ENCODE results near the gene IREB2.
A peak's percentile ranks its signal among the peaks of the same experiment; 100 is the strongest.

Gene IREB2

GRCh38 chr15:78533331-78533730 is 95.3 kb downstream of the IREB2 start:
- Histone ChIP-seq H2BK5ac (ENCODE audit: low read depth, low read length, poor library complexity, severe bottlenecking) (no peak overlapping the region), H3K14ac (ENCODE audit: low read length in 2 of 2) (no peak overlapping the region), H3K9me3 (ENCODE audit: control insufficient read depth, low read length) (no peaks in the 10 kb centered on the region), H3K18ac (ENCODE audit: low read depth in 1 of 2, low read length in 2 of 2) (no peak overlapping the region), H3K23ac (ENCODE audit: low read length in 2 of 2) (no peak overlapping the region), H3K4me3 (ENCODE audit: insufficient read depth in 1 of 2, low read depth in 1 of 2, low read length in 2 of 2) (no peak overlapping the region), H2BK120ac (ENCODE audit: low read depth, low read length) (no peak overlapping the region), H3K4ac (ENCODE audit: low read depth in 1 of 2, low read length in 2 of 2) (no peak overlapping the region), H3K79me1 (replicated peaks; ENCODE audit: low read length, poor library complexity, severe bottlenecking) (no peaks in the 10 kb centered on the region), H3K4me2 (ENCODE audit: low read length, poor library complexity, severe bottlenecking) (no peak overlapping the region), H3K9ac (ENCODE audit: low read length) (no peak overlapping the region), H3K36me3 (ENCODE audit: control insufficient read depth in 1 of 2, insufficient read depth in 2 of 2, low read depth in 1 of 2, low read length in 2 of 2) (no peaks in the 10 kb centered on the region), H4K8ac (ENCODE audit: low read length) (no peak overlapping the region), H2BK12ac (ENCODE audit: low read length in 2 of 2) (no peak overlapping the region), H2BK15ac (ENCODE audit: low read depth, poor library complexity, severe bottlenecking) (no peak overlapping the region), H3K27me3 (ENCODE audit: control insufficient read depth in 1 of 2, insufficient read depth in 1 of 2, low read length in 2 of 2) (no peaks in the 10 kb centered on the region), H4K91ac (ENCODE audit: low read length) (no peak overlapping the region), H3K4me1 (ENCODE audit: control insufficient read depth, insufficient read depth, low read depth, low read length) (no peaks in the 10 kb centered on the region), H2AK5ac (ENCODE audit: low read length, severe bottlenecking) (no peak overlapping the region), H3K27ac (ENCODE audit: low read length, poor library complexity, severe bottlenecking) (no peak overlapping the region), H2AFZ (ENCODE audit: low read depth, low read length) (no peak overlapping the region)
- DNase-seq, result no peak
- WGBS, result 85% methylated on average over 2 of the region's 2 CpGs

GRCh38 chr15:78536134-78536533 is 98.1 kb downstream of the IREB2 start:
- no peak overlapping the region for H3K18ac ChIP-seq (ENCODE audit: low read depth in 1 of 2, low read length in 2 of 2)
- no peak overlapping the region for H2BK5ac ChIP-seq (ENCODE audit: low read depth, low read length, poor library complexity, severe bottlenecking)
- no peaks in the 10 kb centered on the region for H3K9me3 ChIP-seq (ENCODE audit: control insufficient read depth, low read length)
- DNase-seq, result peak; percentile 56
- H3K14ac ChIP-seq (ENCODE audit: low read length in 2 of 2), result no peak overlapping the region
- H3K4me1 ChIP-seq (ENCODE audit: control insufficient read depth, insufficient read depth, low read depth, low read length), result no peaks in the 10 kb centered on the region
- H3K27ac ChIP-seq (ENCODE audit: low read length, poor library complexity, severe bottlenecking), result no peak overlapping the region
- no peak overlapping the region for H3K4me3 ChIP-seq (ENCODE audit: insufficient read depth in 1 of 2, low read depth in 1 of 2, low read length in 2 of 2)
- H2BK120ac ChIP-seq (ENCODE audit: low read depth, low read length), result no peak overlapping the region
- no peak overlapping the region for H2BK15ac ChIP-seq (ENCODE audit: low read depth, poor library complexity, severe bottlenecking)
- H3K27me3 ChIP-seq (ENCODE audit: control insufficient read depth in 1 of 2, insufficient read depth in 1 of 2, low read length in 2 of 2), result no peaks in the 10 kb centered on the region
- H4K91ac ChIP-seq (ENCODE audit: low read length), result no peak overlapping the region
- WGBS, result 79% methylated on average over 1 of the region's 1 CpG
- H3K4ac ChIP-seq (ENCODE audit: low read depth in 1 of 2, low read length in 2 of 2), result no peak overlapping the region
- no peak overlapping the region for H2AFZ ChIP-seq (ENCODE audit: low read depth, low read length)
- H3K36me3 ChIP-seq (ENCODE audit: control insufficient read depth in 1 of 2, insufficient read depth in 2 of 2, low read depth in 1 of 2, low read length in 2 of 2), result no peaks in the 10 kb centered on the region
- no peak overlapping the region for H2BK12ac ChIP-seq (ENCODE audit: low read length in 2 of 2)
- H3K23ac ChIP-seq (ENCODE audit: low read length in 2 of 2), result no peak overlapping the region
- H4K8ac ChIP-seq (ENCODE audit: low read length), result no peak overlapping the region
- H3K9ac ChIP-seq (ENCODE audit: low read length), result no peak overlapping the region
- H3K79me1 ChIP-seq (replicated peaks; ENCODE audit: low read length, poor library complexity, severe bottlenecking), result no peaks in the 10 kb centered on the region
- no peak overlapping the region for H3K4me2 ChIP-seq (ENCODE audit: low read length, poor library complexity, severe bottlenecking)
- no peak overlapping the region for H2AK5ac ChIP-seq (ENCODE audit: low read length, severe bottlenecking)

GRCh38 chr15:78537266-78537905 is 99.4 kb downstream of the IREB2 start:
- Histone ChIP-seq H3K36me3 (ENCODE audit: control insufficient read depth in 1 of 2, insufficient read depth in 2 of 2, low read depth in 1 of 2, low read length in 2 of 2) (peaks cover 0 to 7% of the 10 kb centered on the region in 2 experiments), H2BK15ac (ENCODE audit: low read depth, poor library complexity, severe bottlenecking) (no peak overlapping the region), H3K14ac (ENCODE audit: low read length in 2 of 2) (no peak overlapping the region), H3K9me3 (ENCODE audit: control insufficient read depth, low read length) (no peaks in the 10 kb centered on the region), H3K27me3 (ENCODE audit: control insufficient read depth in 1 of 2, insufficient read depth in 1 of 2, low read length in 2 of 2) (no peaks in the 10 kb centered on the region), H4K91ac (ENCODE audit: low read length) (no peak overlapping the region), H3K79me1 (replicated peaks; ENCODE audit: low read length, poor library complexity, severe bottlenecking) (peaks cover 2% of the 10 kb centered on the region), H4K8ac (ENCODE audit: low read length) (no peak overlapping the region), H3K18ac (ENCODE audit: low read depth in 1 of 2, low read length in 2 of 2) (no peak overlapping the region), H2BK12ac (ENCODE audit: low read length in 2 of 2) (no peak overlapping the region), H3K4ac (ENCODE audit: low read depth in 1 of 2, low read length in 2 of 2) (no peak overlapping the region), H3K23ac (ENCODE audit: low read length in 2 of 2) (no peak overlapping the region), H3K9ac (ENCODE audit: low read length) (peak overlapping the region; percentile 52), H3K27ac (ENCODE audit: low read length, poor library complexity, severe bottlenecking) (no peak overlapping the region), H2AK5ac (ENCODE audit: low read length, severe bottlenecking) (no peak overlapping the region), H2BK5ac (ENCODE audit: low read depth, low read length, poor library complexity, severe bottlenecking) (no peak overlapping the region), H2AFZ (ENCODE audit: low read depth, low read length) (no peak overlapping the region), H3K4me1 (ENCODE audit: control insufficient read depth, insufficient read depth, low read depth, low read length) (no peaks in the 10 kb centered on the region), H3K4me2 (ENCODE audit: low read length, poor library complexity, severe bottlenecking) (no peak overlapping the region), H3K4me3 (ENCODE audit: insufficient read depth in 1 of 2, low read depth in 1 of 2, low read length in 2 of 2) (no peak overlapping the region), H2BK120ac (ENCODE audit: low read depth, low read length) (no peak overlapping the region)
- WGBS, result 87% methylated on average over 4 of the region's 5 CpGs
- DNase-seq, result no peak

- Histone ChIP-seq H2AK5ac (ENCODE audit: low read length, severe bottlenecking) (no peak overlapping the region), H2AFZ (ENCODE audit: low read depth, low read length) (no peak overlapping the region), H3K4me2 (ENCODE audit: low read length, poor library complexity, severe bottlenecking) (no peak overlapping the region), H4K91ac (ENCODE audit: low read length) (no peak overlapping the region), H2BK12ac (ENCODE audit: low read length in 2 of 2) (no peak overlapping the region), H3K36me3 (ENCODE audit: control insufficient read depth in 1 of 2, insufficient read depth in 2 of 2, low read depth in 1 of 2, low read length in 2 of 2) (peaks cover 3 to 17% of the 10 kb centered on the region in 2 experiments), H3K14ac (ENCODE audit: low read length in 2 of 2) (no peak overlapping the region), H2BK120ac (ENCODE audit: low read depth, low read length) (no peak overlapping the region), H2BK5ac (ENCODE audit: low read depth, low read length, poor library complexity, severe bottlenecking) (no peak overlapping the region), H3K4me1 (ENCODE audit: control insufficient read depth, insufficient read depth, low read depth, low read length) (peaks cover 3% of the 10 kb centered on the region), H3K18ac (ENCODE audit: low read depth in 1 of 2, low read length in 2 of 2) (no peak overlapping the region), H2BK15ac (ENCODE audit: low read depth, poor library complexity, severe bottlenecking) (no peak overlapping the region), H3K27me3 (ENCODE audit: control insufficient read depth in 1 of 2, insufficient read depth in 1 of 2, low read length in 2 of 2) (no peaks in the 10 kb centered on the region), H3K9ac (ENCODE audit: low read length) (no peak overlapping the region), H3K4ac (ENCODE audit: low read depth in 1 of 2, low read length in 2 of 2) (no peak overlapping the region), H3K9me3 (ENCODE audit: control insufficient read depth, low read length) (no peaks in the 10 kb centered on the region), H3K79me1 (replicated peaks; ENCODE audit: low read length, poor library complexity, severe bottlenecking) (peaks cover 8% of the 10 kb centered on the region), H3K23ac (ENCODE audit: low read length in 2 of 2) (no peak overlapping the region), H3K27ac (ENCODE audit: low read length, poor library complexity, severe bottlenecking) (no peak overlapping the region), H3K4me3 (ENCODE audit: insufficient read depth in 1 of 2, low read depth in 1 of 2, low read length in 2 of 2) (no peak overlapping the region), H4K8ac (ENCODE audit: low read length) (no peak overlapping the region)
- 100% methylated on average over 1 of the region's 1 CpG for WGBS
- DNase-seq, result no peak
Measured at GRCh38 chr15:78538358-78538757, 100.3 kb downstream of the IREB2 start.
